ENCODE measurements around the gene RNU4-1.
A peak's percentile ranks its signal among the peaks of the same experiment; 100 is the strongest.
"Not testable (repeated sequence)": the region's sequence is repeated elsewhere in the genome, so short reads cannot be mapped to it uniquely, and the experiment has no call there.

RNU4-1 gene

DNA sequence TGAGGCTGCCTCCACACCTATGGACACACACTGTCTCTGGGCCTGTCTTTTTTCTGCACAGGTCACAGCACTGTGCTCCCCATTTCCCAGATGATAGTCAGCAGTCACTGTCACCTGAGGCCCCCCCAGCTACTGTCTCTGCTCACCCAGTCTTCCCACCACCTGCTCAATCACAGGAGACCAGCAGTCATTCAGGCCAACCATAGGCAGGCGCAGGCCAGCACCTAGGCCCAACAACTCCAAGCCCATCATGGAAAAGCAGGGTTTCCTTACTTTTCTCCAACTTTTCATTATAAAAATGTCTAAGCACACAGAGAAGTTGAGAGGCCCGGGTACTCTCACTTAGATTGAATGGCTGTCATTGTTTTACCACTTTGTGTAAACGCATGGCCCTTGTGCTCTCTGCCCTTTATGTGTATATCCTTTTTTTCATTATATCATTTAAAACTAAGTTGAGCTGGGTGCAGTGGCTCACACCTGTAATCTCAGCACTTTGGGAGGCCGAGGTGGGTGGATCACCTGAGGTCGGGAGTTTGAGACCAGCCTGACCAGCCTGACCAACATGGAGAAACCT, 34.6 kb downstream of the RNU4-1 start:
- DNase-seq (ENCODE audit: low read depth) = no peak

DNA sequence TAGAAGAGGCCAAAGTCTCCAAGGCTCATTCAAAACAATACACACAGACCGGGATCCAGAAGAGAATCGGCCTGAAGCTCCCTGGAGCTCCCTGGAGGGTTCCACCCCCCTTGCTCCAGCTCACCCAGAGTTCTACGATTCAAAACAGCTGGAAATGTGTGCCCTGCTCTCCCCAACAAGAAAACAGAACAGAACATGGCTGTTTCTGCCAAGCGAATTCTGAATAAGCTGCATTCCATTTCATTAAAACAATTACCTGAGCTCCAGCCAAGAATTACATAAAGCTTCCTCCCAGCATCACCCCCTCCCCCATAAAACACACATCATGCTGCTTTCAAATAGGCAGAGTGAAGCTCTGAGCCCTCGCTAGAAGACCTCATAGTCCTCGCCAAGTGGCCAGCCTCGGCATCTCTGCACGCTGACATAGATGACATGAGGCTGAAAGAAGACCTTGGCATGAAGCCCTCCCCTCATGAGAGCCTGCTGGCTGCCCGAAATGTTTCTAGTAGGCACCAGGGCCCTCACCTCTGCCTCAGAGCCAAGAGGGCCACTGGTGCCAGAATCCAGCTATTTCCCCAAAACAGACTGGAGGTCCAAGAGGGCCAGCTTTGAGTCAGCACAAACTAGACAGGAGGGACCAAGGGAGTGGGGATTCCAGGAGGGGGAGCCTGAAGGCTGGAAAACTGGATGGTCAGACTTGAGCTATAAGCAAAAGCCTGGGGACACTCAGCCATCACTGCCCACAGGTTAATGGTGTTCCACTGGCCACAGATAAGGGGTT, 35.8 kb downstream of the RNU4-1 start:
- DNase-seq (ENCODE audit: low read depth) = peak; percentile 92

DNA sequence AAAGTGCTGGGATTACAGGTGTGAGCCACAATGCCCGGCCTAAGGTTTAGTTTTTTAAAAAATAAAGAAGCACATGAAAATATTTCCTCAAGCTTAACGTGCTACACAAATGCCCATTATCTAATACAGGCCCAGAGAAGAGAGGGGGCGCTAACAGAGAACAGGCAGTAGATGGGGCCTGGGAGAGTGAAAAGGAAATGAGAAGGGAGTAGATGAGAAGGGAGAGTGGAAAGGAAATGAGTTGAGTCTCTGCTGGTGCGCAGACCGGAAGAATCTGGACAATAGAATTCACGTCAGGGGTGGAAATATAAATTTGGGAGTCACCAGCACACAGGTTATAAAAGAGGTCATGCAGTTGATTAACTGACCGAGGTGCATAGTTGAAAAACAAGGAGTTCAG, 38.2 kb downstream of the RNU4-1 start:
- no peak for DNase-seq (ENCODE audit: low read depth)

DNA sequence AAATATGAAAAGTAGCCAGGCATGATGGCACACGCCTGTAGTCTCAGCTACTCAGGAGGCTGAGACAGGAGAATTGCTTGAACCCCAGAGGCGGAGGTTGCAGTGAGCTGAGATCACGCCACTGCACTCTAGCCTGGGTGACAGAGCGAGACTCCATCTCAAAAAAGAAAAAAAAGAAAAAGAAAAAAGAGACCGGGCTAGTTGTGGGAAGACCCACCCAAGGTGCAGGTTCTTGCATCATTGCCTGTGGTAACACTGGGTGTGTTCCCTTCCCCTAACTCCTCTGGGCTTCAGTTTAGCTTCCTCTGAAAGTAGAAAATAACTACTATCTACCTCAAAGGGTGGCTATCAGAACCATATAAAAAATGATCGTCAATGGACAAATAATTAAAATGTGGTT, 39.7 kb downstream of the RNU4-1 start:
- DNase-seq (ENCODE audit: low read depth) = not testable (repeated sequence)

DNA sequence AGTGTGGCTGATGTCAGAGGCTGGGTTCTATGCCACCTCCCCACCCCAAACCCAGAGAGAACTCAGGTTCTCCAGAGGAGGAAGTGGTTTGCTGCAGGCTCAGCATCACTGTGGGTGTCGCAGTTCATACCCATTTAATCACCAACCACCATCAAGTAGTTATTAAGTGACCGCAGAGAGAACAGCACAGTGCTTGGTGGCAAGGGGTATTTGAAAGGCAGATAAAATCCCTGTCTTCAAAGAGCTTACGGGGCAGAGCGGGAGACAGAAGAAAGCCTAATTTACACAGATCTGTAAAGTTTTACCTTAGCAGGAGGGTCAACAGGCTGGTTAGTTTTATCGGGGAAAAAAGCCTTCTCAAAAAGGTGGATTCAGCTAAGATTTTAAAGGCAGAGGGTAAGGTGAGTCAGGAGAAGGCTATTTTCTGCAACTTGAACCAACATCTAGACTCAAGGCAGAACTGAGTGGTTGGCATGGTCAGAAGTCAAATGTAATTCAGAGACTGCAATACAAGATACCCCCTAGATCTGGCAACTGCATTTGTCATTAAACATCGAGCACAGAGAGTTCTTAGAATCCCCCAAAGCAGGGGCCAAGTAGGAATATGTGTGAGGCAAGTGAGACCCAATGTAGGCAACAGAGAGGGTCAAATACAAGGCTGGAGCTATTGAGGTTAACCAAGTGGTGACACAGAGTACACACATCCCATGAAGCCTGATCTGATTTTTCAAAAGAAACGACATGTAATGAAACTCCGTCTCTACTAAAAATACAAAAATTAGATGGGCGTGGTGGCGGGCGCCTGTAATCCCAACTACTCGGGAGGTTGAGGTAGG, 40.7 kb downstream of the RNU4-1 start:
- DNase-seq (ENCODE audit: low read depth) = no peak

DNA sequence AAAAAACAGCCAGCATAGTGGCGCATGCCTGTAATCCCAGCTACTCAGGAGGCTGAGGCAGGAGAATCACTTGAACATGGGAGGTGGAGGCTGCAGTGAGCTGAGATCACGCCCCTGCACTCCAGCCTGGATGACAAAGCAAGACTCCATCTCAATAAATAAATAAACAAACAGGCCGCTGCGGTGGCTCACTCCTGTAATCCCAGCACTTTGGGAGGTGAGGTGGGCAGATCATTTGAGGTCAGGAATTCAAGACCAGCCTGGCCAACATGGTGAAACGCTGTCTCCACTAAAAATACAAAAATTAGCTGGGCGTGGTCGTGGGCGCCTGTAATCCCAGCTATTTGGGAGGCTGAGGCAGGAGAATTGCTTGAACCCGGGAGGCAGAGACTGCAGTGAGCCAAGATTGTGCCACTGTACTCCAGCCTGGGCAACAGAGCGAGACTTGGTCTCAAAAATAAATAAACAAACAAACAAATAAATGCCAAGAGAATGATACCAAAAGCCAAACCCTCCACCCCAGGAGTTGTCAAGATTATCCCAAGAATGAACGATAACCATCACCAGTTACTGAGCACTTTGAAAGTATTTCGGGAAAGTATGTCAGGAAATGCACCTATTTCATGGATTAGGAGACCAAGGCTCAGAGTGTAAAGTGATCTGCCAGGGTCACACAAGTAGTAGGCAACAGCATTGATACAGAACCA, 41.5 kb downstream of the RNU4-1 start:
- DNase-seq (ENCODE audit: low read depth) = not testable (repeated sequence)

DNA sequence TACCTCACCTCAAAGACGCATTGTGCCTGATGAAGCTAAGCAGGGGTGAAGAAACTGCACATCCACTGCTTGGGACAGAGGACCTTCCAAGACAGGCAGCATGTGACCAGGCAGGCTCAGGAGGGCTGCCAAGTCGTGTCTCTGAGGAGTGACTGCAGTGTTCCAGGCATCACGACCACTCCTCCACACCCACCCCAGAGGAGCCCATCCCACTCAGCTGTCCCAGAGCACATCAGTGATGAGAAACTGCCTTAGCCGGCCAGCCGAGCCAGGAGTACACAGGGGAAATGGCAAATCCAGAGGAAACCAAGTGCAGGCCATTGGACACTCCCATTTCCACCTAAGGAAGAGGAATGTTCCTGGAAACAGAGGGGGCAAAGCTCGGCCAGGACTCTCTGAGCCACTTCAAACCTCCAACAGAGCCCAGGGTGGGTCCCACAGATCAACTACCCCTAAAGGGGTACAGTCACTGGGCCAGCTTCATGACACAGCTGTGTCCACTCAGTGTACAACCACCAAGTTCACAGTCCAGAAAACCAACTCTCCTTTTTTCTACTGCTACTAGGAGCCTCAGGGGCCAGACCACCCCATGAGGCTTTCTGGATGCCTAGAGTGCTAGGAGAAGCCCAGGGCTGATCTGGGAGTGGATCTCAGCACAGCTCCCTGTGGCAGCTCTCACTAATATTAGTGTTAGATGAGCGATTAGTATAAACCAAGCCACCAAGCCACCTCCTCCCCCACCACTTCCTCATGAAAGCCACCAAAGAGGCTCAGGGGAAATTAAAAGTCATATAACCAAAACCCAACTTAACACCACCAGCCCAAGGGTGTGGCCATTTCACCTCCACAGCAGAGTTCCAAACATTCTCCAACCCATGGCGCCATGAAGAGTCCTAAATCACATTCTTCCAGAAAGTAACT, 42.9 kb downstream of the RNU4-1 start:
- no peak for DNase-seq (ENCODE audit: low read depth)

DNA sequence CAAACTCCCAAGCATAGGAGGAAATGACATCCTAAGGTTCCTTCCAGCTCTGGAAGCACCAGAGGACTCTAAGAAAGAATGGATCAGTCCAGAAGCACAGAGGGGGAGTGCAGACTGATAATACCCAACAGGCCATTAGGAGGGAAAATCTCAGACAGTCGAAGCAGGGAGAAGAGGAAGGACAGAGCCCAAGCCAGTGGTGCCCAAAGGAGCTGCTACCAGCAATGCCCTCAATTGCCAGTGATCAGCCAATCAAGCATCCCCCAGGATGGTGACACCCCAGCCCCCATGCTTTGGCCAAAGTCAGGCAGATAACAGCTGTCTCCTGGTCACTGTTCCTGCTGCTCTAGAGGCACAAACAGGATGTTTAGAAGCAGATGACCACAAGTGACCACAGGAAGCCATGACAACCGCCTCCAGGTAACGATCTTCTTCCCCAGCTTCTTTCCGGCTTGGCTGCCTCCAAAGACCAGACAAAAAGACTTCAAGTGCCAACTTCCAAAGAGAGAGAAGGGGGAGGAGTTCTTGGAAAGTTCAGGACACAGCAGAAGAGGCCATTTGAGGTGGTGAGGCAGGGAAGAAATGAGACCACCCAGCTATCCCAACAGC, 43.7 kb downstream of the RNU4-1 start:
- no peak for DNase-seq (ENCODE audit: low read depth)

DNA sequence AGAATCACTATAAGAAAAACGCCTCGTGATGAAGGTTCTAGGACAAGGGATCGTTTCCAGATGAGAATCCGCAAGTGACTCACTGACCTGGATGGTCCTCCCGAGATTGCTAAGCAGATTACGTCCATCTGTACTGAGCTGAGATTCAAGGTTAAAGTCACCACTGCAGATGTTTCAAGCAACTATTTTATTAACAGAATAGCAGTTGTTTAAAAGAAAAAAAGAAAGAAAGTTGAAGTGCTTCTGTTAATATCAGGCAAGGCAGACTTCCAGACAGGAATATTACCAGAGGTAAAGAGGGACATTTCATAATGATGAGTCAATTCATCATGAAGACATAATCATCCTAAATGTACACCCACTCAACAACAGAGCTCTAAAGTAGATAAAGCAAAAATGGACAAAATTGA, 45.4 kb downstream of the RNU4-1 start:
- peak; percentile 76 for DNase-seq (ENCODE audit: low read depth)

DNA sequence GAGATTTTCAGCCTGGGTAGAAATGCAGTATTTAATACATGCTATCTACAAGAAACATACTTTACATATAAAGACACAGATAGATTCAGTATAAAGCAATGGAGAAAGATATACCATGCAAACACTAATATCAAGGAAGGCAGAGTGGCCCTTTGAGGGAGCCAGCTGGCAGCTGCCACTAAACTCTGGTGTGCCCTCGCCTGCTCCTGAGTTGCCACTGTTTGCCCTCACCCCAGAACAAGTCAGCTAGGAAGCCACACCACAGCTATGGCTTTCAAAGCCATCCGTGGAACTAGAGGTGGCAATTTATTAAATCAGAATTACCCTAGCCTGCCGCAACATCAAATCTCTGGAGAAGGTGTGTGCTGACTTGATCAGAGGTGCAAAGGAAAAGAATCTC, 45.9 kb downstream of the RNU4-1 start:
- no peak for DNase-seq (ENCODE audit: low read depth)

DNA sequence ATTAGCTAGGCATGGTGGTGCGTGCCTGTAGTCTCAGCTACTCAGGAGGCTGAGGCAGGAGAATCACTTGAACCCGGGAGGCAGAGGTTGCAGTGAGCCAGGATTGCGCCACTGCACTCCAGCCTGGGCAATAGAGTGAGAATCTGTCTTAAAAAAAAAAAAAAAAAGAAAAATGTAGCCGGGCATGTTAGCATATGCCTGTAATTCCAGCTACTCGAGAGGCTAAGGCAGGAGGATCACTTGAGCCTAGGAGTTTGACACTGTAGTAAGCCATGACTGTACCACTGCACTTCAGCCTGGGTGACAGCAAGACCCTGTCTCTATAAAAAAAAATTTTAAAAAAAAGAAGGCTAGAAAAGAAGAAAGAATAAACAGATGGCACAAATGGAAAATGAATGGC, 46.3 kb downstream of the RNU4-1 start:
- DNase-seq (ENCODE audit: low read depth) = not testable (repeated sequence)

Data from GM04504 (cell line).